Renal cortex interstitium (tissue), 11 donors: ENCODE measurements around the gene TRAP1. TPM values are rescaled to one million over a fixed set of nuclear protein-coding genes. Genes with fewer than 3 reads are reported as not detected.
"Not testable (repeated sequence)": the region's sequence is repeated elsewhere in the genome, so short reads cannot be mapped to it uniquely, and the experiment has no call there.

Experiments used
- DNase-seq, 11 donors: peaks; one replicate each; pipeline ENCODE4 v3.0.0-alpha.2; 2013; ENCODE audit warnings: low read depth in 9 of 11, low spot score in 4 of 11; ENCODE audit errors: extremely low read depth in 1 of 11
- polyA plus RNA-seq, 3 donors: library from polyadenylated mRNA; unstranded; fragments of 120-200 nt; gene quantifications; one replicate each; pipeline ENCODE4 v1.2.1, GENCODE V29; 2013; ENCODE audit not compliant: insufficient read length in 3 of 3

The TRAP1 gene
- polyA plus RNA-seq, 3 donors = 105 to 107 (median 107) TPM

GRCh38 chr16:3726021-3726687 lies 8.8 kb upstream of the TRAP1 start:
- DNase-seq = no peak

- DNase-seq = no peak
Measured at GRCh38 chr16:3725276-3725675, 8.0 kb upstream of the TRAP1 start.

GRCh38 chr16:3722508-3722907 lies 5.2 kb upstream of the TRAP1 start:
- no peak for DNase-seq

- DNase-seq = no peak
Measured at GRCh38 chr16:3720418-3720817, 3.1 kb upstream of the TRAP1 start.

GRCh38 chr16:3718628-3719027 lies 1.3 kb upstream of the TRAP1 start:
- no peak for DNase-seq

GRCh38 chr16:3718019-3718391 lies 681 bp upstream of the TRAP1 start:
- no peak for DNase-seq

GRCh38 chr16:3716831-3717234 lies 491 bp downstream of the TRAP1 start:
- peak in 1 of 11 donors; percentile 14 for DNase-seq

GRCh38 chr16:3715430-3715829 lies 1.9 kb downstream of the TRAP1 start:
- DNase-seq = no peak

GRCh38 chr16:3714378-3714777 lies 2.9 kb downstream of the TRAP1 start:
- not testable (repeated sequence) for DNase-seq

- no peak for DNase-seq
Measured at GRCh38 chr16:3713587-3714242, 3.6 kb downstream of the TRAP1 start.

- no peak for DNase-seq
Measured at GRCh38 chr16:3712861-3713372, 4.4 kb downstream of the TRAP1 start.

- DNase-seq = no peak
Measured at GRCh38 chr16:3706253-3707012, 10.9 kb downstream of the TRAP1 start.

- DNase-seq = no peak
Measured at GRCh38 chr16:3702082-3702481, 15.2 kb downstream of the TRAP1 start.

GRCh38 chr16:3701531-3701930 lies 15.8 kb downstream of the TRAP1 start:
- no peak for DNase-seq

- DNase-seq = no peak
Measured at GRCh38 chr16:3698941-3699340, 18.4 kb downstream of the TRAP1 start.

- DNase-seq = no peak
Measured at GRCh38 chr16:3696425-3697218, 20.7 kb downstream of the TRAP1 start.

GRCh38 chr16:3695610-3696369 lies 21.5 kb downstream of the TRAP1 start:
- no peak for DNase-seq

GRCh38 chr16:3694051-3694450 lies 23.3 kb downstream of the TRAP1 start:
- DNase-seq = no peak

GRCh38 chr16:3691761-3692160 lies 25.6 kb downstream of the TRAP1 start:
- DNase-seq = no peak
